Memory B cell (primary cell): Measurements from ENCODE around the gene UNG.
A peak's percentile ranks its signal among the peaks of the same experiment; 100 is the strongest.

ENCODE experiments used
- ATAC-seq: fragments of 150-1000 bp; cut with Tn5 transposase; 2 replicates; pipeline ENCODE4 v1.10.0; 2021; ENCODE audit warnings: low read depth, mild to moderate bottlenecking, moderate library complexity
- DNase-seq, 2 donors: peaks; one replicate each; pipeline ENCODE4 v3.0.0; 2022; ENCODE audit warnings: low spot score in 2 of 2
- H3K27ac Mint-ChIP-seq: one replicate; pipeline ENCODE4 v1.8.0; 2022; ENCODE audit warnings: mild to moderate bottlenecking, moderate library complexity, mixed read lengths
- H3K27me3 Mint-ChIP-seq: one replicate; pipeline ENCODE4 v1.8.0; 2022; ENCODE audit warnings: mixed read lengths
- H3K36me3 Mint-ChIP-seq: one replicate; pipeline ENCODE4 v1.8.0; 2022; ENCODE audit warnings: mild to moderate bottlenecking, mixed read lengths
- H3K4me1 Mint-ChIP-seq: one replicate; pipeline ENCODE4 v1.8.0; 2022; ENCODE audit warnings: mixed read lengths
- H3K4me3 Mint-ChIP-seq: one replicate; pipeline ENCODE4 v1.8.0; 2022; ENCODE audit warnings: mild to moderate bottlenecking, moderate library complexity, mixed read lengths
- H3K9me3 Mint-ChIP-seq: one replicate; pipeline ENCODE4 v1.8.0; 2022; ENCODE audit warnings: mixed read lengths

UNG gene

DNA sequence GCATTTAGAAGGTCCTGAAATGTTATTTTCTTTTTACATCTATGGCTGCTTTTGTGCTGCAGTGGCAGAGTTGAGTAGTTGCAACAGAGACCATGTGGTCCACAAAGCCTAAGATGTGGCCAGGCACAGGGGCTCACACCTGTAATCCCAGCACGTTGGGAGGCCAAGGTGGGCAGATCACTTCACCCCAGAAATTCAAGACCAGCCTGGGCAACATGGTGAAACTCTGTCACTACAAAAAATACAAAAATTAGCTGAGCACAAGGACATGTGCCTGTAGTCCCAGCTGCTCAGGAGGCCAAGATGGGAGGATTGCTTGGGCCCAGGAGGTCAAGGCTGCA, 31.6 kb upstream of the UNG start:
- Mint-ChIP-seq H3K4me3 (no peak overlapping the region), H3K4me1 (peaks cover 2% of the 10 kb centered on the region), H3K27ac (no peak overlapping the region), H3K27me3 (no peaks in the 10 kb centered on the region), H3K9me3 (no peaks in the 10 kb centered on the region), H3K36me3 (peaks cover 29% of the 10 kb centered on the region)
- ATAC-seq: no peak
- no peak for DNase-seq

DNA sequence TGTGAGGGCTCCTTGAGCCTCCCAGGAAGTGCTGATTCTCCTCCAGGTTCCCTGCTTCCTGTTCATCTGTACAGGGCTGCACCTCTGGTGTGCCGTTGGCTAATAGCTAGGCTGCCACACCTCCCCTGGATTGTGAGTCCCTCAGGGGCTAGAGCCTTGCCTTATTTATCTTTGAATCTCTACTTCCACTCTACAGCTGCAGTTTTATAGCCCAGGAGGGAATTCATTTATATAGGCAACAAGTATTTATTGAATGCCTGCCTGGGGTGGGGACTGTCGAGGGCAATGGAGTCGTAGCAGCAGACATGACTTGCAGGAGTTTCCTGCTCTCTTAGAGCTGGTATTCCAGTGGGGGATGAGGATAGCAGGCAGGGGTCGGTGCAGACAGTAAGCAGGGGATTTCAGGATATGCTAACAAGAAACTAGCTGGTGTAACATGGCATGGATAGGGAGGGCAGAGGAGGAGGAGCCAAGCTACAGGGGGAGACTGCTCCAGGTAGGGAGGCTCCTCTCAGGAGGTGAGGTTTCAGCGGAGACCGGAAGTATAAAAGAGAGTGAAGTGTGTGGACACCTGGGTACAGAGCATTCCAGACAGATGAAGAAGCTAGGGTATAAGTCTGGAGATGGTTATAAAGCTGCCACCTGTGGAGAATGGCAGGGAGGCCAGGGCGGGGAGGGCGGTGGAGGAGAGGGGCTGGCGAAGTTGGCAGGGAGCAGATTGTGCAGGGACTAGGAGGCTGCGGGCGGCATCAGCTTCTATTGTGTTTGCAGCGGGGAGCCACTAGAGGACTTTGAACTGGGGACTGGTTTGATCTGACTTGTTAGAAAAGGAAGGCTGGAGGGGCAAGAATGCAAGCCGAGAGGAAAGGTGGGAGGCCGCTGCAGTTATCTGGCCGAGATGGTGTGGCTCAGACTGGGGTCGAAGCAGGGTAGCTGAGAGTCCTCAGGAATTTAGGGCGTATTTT, 27.8 kb upstream of the UNG start:
- ATAC-seq: no peak
- Mint-ChIP-seq H3K27me3 (no peaks in the 10 kb centered on the region), H3K9me3 (no peaks in the 10 kb centered on the region), H3K4me3 (no peak overlapping the region), H3K27ac (peak overlapping the region; percentile 29), H3K36me3 (peaks cover 35% of the 10 kb centered on the region), H3K4me1 (no peaks in the 10 kb centered on the region)
- no peak for DNase-seq

DNA sequence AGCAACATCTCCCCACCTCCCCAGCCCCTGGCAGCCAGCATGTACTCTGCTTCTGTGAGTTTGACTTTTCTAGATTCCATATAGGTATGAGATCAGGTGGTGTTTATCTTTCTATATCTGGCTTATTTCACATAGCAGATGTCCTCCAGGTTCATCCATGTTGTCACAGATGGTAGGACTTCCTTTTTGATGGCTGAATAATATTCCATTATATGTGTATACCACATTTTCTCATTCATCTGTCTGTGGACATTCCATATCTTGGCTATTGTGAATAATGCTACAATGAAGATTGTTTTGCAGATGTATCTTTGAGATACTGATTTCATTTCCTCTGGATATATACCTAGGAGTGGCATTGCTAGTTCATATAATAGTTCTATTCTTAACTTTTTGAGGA, 22.5 kb upstream of the UNG start:
- no peaks in the 10 kb centered on the region for H3K27me3 Mint-ChIP-seq
- H3K9me3 Mint-ChIP-seq: peaks cover 5% of the 10 kb centered on the region
- H3K27ac Mint-ChIP-seq: no peak overlapping the region
- H3K4me3 Mint-ChIP-seq: no peak overlapping the region
- H3K36me3 Mint-ChIP-seq: peaks cover 52% of the 10 kb centered on the region
- DNase-seq (no peak), ATAC-seq (no peak)
- H3K4me1 Mint-ChIP-seq: no peaks in the 10 kb centered on the region

DNA sequence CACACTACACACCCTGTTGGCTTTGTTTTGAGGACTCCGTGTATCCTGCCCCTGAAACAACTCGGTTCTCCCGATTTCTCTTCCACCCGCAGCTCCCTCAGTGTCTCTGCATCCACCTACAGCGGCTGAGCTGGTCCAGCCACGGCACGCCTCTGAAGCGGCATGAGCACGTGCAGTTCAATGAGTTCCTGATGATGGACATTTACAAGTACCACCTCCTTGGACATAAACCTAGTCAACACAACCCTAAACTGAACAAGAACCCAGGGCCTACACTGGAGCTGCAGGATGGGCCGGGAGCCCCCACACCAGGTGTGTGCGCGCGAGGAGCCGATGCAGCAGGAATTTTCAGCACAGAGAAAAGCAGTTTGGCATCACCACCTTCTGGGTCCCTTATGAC, 14.6 kb upstream of the UNG start:
- no peaks in the 10 kb centered on the region for H3K4me1 Mint-ChIP-seq
- H3K27ac Mint-ChIP-seq: no peak overlapping the region
- peaks cover 46% of the 10 kb centered on the region for H3K36me3 Mint-ChIP-seq
- no peak overlapping the region for H3K4me3 Mint-ChIP-seq
- peaks cover 5% of the 10 kb centered on the region for H3K9me3 Mint-ChIP-seq
- ATAC-seq: no peak
- DNase-seq: no peak
- no peaks in the 10 kb centered on the region for H3K27me3 Mint-ChIP-seq

DNA sequence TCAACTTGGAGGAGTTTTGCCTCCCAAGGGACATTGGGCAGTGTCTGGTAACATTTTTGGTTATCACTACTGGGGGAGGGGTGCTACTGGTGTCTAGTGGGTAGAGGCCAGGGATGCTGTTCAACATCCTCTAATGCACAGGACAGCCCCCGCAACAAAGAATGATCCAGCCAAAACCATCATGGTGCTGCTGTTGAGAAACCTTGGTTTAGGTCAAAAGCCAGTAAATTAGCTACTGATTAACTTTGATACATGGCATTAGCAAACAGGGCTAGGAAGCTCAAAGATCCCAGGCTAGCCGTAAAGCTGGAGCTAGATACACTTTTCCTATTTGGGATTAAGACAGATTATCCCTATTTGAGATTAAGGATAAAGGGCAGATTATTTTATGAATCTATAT, 13.0 kb upstream of the UNG start:
- Mint-ChIP-seq H3K27me3 (no peaks in the 10 kb centered on the region), H3K4me1 (peaks cover 2% of the 10 kb centered on the region), H3K4me3 (no peak overlapping the region), H3K9me3 (peaks cover 2% of the 10 kb centered on the region), H3K27ac (no peak overlapping the region), H3K36me3 (peaks cover 37% of the 10 kb centered on the region)
- no peak for DNase-seq
- no peak for ATAC-seq

DNA sequence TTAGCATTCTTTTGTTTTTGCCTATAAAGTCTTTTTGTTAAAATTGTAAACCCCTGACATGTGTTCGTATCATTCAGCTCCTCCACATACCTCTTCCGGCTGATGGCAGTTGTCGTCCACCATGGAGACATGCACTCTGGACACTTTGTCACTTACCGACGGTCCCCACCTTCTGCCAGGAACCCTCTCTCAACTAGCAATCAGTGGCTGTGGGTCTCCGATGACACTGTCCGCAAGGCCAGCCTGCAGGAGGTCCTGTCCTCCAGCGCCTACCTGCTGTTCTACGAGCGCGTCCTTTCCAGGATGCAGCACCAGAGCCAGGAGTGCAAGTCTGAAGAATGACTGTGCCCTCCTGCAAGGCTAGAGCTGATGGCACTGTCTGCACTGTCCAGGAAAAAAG, 11.8 kb upstream of the UNG start:
- H3K4me1 Mint-ChIP-seq: peaks cover 2% of the 10 kb centered on the region
- no peaks in the 10 kb centered on the region for H3K9me3 Mint-ChIP-seq
- H3K36me3 Mint-ChIP-seq: peaks cover 28% of the 10 kb centered on the region
- no peak overlapping the region for H3K27ac Mint-ChIP-seq
- H3K27me3 Mint-ChIP-seq: no peaks in the 10 kb centered on the region
- DNase-seq (no peak), ATAC-seq (no peak)
- H3K4me3 Mint-ChIP-seq: no peak overlapping the region

DNA sequence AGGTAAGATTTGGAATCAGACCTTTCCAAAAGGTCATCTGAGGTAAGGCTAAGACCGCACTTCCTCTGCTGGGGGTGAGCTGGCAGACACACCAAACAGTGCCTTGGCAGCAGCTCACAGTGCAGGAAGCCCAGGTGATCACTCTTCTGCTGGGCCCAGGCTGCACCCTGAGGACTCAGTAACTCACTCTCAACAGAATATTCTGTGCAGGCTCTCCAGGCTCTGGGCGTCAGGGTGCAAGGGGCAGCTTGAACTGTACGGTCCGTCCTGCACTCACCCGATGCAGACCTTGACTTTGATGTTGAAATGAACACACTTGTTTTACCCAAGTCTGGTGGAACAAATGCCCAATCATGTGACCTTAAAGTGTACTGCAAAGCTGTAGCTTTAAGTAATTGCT, 10.1 kb upstream of the UNG start:
- ATAC-seq (no peak), DNase-seq (no peak)
- no peaks in the 10 kb centered on the region for H3K27me3 Mint-ChIP-seq
- H3K9me3 Mint-ChIP-seq: no peaks in the 10 kb centered on the region
- H3K27ac Mint-ChIP-seq: no peak overlapping the region
- H3K36me3 Mint-ChIP-seq: peaks cover 20% of the 10 kb centered on the region
- H3K4me1 Mint-ChIP-seq: peaks cover 7% of the 10 kb centered on the region
- no peak overlapping the region for H3K4me3 Mint-ChIP-seq

DNA sequence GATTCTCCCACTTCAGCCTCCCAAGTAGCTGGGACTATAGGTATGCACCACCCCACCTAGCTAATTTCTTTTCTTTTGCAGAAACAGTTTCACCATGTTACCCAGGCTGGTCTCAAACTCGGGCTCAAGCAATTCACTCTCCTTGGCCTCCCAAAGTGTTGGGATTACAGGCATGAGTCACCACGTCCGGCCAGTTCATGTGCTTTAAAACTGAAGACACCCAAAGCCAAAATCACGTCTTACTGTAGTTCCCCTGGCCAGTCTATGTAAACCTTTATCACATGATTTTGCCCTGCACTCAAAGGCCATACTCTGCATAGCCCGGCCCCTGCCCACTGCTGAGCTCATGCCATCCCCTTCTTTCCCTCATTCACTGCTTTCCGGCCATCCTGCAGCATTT, 8.6 kb upstream of the UNG start:
- ATAC-seq: no peak
- Mint-ChIP-seq H3K27ac (peak overlapping the region; percentile 22), H3K27me3 (no peaks in the 10 kb centered on the region), H3K4me1 (peaks cover 17% of the 10 kb centered on the region), H3K9me3 (no peaks in the 10 kb centered on the region), H3K4me3 (no peak overlapping the region), H3K36me3 (peaks cover 11% of the 10 kb centered on the region)
- no peak for DNase-seq

DNA sequence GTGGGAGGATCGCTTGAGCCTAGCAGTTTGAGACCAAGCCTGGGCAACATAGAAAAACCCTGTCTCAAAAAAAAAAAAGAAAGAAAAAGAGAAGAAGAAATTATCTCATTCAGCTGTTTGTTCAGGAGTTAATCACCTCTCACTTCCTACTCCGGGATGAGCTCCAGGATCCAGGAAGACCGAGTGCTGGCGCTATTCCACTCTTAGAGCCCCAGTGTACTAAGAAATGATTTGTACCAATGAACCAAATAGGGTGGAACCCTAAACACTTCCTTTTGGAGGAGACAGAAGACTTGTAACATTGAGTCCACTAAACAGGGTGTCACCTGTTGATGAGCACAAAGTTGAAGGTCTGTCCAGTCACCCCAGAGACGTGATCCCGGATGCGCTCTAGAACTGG, 7.7 kb upstream of the UNG start:
- no peak for ATAC-seq
- peak overlapping the region; percentile 22 for H3K27ac Mint-ChIP-seq
- H3K9me3 Mint-ChIP-seq: no peaks in the 10 kb centered on the region
- no peak overlapping the region for H3K4me3 Mint-ChIP-seq
- peaks cover 18% of the 10 kb centered on the region for H3K4me1 Mint-ChIP-seq
- H3K36me3 Mint-ChIP-seq: peaks cover 9% of the 10 kb centered on the region
- DNase-seq: no peak
- no peaks in the 10 kb centered on the region for H3K27me3 Mint-ChIP-seq

DNA sequence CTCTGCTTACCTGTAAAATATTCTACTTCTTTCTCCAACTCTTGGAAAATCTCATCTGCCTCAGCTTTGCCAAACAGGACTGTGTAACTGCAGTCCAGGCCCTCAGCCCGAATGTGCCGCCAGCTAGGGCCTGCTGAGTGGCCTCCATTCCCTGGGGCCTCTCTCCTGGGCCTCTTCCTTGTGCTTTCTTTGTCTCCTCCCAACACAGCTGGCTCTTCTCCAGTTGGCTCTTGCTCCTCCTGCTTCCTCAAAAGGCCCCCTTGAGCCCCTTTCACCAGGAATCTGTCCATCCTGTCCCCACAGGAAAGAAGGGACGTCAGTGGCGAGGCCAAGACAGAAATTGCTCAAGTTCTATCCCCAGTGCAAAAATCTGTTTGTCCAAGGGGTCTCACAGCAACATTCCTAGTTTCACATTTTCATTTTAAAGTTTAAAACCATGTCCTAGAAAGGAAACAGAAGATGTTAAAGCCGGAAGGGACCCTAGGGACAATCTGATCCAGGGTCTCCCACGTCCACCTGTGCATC, 4.8 kb upstream of the UNG start:
- peaks cover 18% of the 10 kb centered on the region for H3K4me1 Mint-ChIP-seq
- H3K36me3 Mint-ChIP-seq: peaks cover 2% of the 10 kb centered on the region
- peak overlapping the region; percentile 86 for H3K4me3 Mint-ChIP-seq
- H3K9me3 Mint-ChIP-seq: no peaks in the 10 kb centered on the region
- DNase-seq: no peak
- peaks cover 2% of the 10 kb centered on the region for H3K27me3 Mint-ChIP-seq
- no peak for ATAC-seq
- H3K27ac Mint-ChIP-seq: peak overlapping the region; percentile 95

DNA sequence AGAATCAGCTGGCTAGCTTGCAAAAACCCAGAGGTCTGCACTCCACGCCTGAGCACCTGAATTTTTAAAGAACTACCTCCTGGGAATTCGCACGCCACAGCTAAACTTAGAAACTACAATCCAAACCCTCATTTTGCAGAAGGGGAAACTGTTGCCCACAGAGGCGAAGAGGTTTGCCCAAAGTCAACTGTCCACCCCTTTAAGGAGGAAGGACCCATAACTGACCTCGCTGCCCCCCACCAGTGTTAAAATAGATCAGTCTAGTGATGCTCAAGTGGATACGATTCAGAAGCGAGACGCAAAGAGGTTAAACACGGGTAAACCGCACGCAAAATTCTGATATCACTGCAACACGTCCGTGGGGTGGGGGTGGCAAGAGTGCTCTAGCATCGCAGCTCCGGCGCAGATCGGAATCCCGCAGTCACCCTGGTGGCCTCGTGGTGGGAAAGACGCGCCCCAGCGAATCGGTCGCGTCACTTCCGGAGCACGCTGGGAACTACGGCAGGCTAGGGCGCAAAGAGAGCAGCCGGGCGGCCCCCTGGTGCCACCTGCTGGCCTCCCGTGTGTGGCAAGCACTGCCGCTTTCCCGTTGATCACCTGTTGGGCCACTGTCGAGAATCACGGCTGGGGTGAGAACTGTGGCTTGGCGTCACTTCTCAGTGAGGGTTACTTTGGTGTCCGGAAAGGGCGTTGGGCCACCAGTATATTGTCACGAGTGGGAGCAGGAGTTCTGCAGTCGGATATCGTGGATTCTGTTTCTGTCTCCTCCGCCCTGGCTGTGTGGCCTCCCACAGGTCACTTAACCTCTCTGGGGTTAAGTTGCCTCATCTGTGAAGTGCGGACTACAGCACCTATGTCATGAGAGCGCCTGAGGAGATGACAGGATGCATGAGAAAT, 4.1 kb upstream of the UNG start, which contains the start of gene ALKBH2:
TSS of gene ALKBH2 (minus strand) at position 451 of the 897 bp plus-strand sequence. CDS start 686 bp downstream, outside the sequence.
- Mint-ChIP-seq H3K36me3 (peaks cover 2% of the 10 kb centered on the region), H3K27me3 (peaks cover 2% of the 10 kb centered on the region), H3K27ac (peak within 1 kb of the TSS; percentile 95), H3K4me3 (peak within 1 kb of the TSS; percentile 86), H3K9me3 (no peaks in the 10 kb centered on the region), H3K4me1 (peaks cover 18% of the 10 kb centered on the region)
- ATAC-seq (peak; percentile 76), DNase-seq (peak; percentile 91 to 92)

DNA sequence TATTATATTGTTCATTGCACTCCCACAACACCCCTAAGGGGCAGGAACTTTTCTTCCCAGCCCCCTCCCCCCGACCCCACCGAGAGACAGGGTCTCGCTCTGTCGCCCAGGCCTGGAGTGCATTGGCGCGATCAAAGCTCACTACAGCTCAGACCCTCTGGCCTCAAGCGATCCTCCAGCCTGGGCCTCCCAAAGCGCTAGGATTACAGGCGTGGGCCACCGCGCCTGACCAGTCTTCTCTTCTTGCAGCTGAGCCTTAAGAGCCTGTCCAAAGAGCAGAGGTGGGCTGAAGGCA, 310 bp upstream of the UNG start:
- Mint-ChIP-seq H3K36me3 (peaks cover 2% of the 10 kb centered on the region), H3K4me3 (no peak overlapping the region), H3K9me3 (no peaks in the 10 kb centered on the region), H3K27ac (no peak overlapping the region), H3K4me1 (peaks cover 27% of the 10 kb centered on the region), H3K27me3 (peaks cover 2% of the 10 kb centered on the region)
- DNase-seq (no peak), ATAC-seq (no peak)

DNA sequence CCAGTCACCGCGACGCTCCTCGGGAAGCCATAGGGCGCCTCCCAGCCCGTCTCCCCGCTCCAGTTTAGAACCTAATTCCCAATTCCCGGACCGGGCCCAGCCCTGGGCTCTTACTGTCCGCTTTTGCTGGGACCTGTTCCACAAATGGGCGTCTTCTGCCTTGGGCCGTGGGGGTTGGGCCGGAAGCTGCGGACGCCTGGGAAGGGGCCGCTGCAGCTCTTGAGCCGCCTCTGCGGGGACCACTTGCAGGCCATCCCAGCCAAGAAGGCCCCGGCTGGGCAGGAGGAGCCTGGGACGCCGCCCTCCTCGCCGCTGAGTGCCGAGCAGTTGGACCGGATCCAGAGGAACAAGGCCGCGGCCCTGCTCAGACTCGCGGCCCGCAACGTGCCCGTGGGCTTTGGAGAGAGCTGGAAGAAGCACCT, 797 bp downstream of the UNG start:
- ATAC-seq: peak; percentile 7
- peaks cover 21% of the 10 kb centered on the region for H3K4me1 Mint-ChIP-seq
- H3K36me3 Mint-ChIP-seq: peaks cover 5% of the 10 kb centered on the region
- no peaks in the 10 kb centered on the region for H3K9me3 Mint-ChIP-seq
- peak overlapping the region; percentile 77 for H3K4me3 Mint-ChIP-seq
- no peak for DNase-seq
- H3K27ac Mint-ChIP-seq: peak overlapping the region; percentile 14
- peaks cover 2% of the 10 kb centered on the region for H3K27me3 Mint-ChIP-seq

DNA sequence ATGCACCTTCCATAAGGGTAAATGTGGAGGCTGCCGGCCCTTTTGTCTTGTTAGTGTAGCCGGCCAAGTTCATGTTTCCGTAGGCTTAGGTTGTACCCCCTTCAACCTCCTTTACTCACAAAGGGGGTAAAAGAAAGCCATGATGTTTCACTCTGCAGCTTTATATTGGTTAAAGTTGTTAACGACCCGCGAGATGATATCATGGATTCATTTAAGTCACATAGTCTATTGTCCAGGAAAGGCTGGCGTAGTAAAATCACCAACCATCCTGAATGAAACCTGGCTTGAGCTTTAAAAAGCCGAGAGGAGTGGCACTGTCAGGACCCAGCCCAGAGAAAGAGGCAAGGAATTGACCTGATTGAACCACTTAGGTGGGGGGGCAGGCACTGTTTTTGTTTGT, 1.3 kb downstream of the UNG start:
- no peak for DNase-seq
- H3K27ac Mint-ChIP-seq: peak overlapping the region; percentile 14
- H3K9me3 Mint-ChIP-seq: no peaks in the 10 kb centered on the region
- H3K27me3 Mint-ChIP-seq: peaks cover 2% of the 10 kb centered on the region
- no peak for ATAC-seq
- peaks cover 17% of the 10 kb centered on the region for H3K4me1 Mint-ChIP-seq
- peaks cover 7% of the 10 kb centered on the region for H3K36me3 Mint-ChIP-seq
- H3K4me3 Mint-ChIP-seq: peak overlapping the region; percentile 77
